Right lobe of liver (tissue), 4 donors: ENCODE measurements around the gene TTC13.

ENCODE experiments used
- CTCF ChIP-seq, 4 donors: fragments of 200-600 bp in 3 of 4; fragments of 450-650 bp in 1 of 4; IDR thresholded peaks; one replicate each; pipeline versions ENCODE4 v1.5.1 to v1.8.0; 2016 to 2022; ENCODE audit warnings: antibody characterized with exemption in 4 of 4, mild to moderate bottlenecking in 2 of 4
- POLR2A ChIP-seq: fragments of 450-650 bp; IDR thresholded peaks from one replicate; pipeline ENCODE4 v1.6.1; 2017; ENCODE audit warnings: antibody characterized with exemption, mild to moderate bottlenecking
- donor health status: DM: no; HTN: no; CAD: no.
- donor health status: DM: no; HTN: no; CAD: no.
- donor health status: DM: no; HTN: yes; CAD: no.

- TF ChIP-seq CTCF (IDR thresholded peaks at IDR 0.05) (no peak), POLR2A (no peak)
These were observed 3.0 kb downstream of the TTC13 start for GRCh38 chr1:230975636-230976035.
